Activated naive CD4-positive, alpha-beta T cell treated with anti-CD3 and anti-CD28 coated beads, Interleukin-2, amount 50 U/mL, for 16 hours (primary cell): ENCODE measurements around the gene RELT.

Experiments used
- DNase-seq: peaks from one replicate; pipeline ENCODE4 v3.0.0-alpha.2; 2020

The RELT gene

GRCh38 chr11:73439002-73439843 is 63.0 kb downstream of the RELT start:
- DNase-seq = no peak

- no peak for DNase-seq
Measured at GRCh38 chr11:73445980-73446379, 69.8 kb downstream of the RELT start.

DNA sequence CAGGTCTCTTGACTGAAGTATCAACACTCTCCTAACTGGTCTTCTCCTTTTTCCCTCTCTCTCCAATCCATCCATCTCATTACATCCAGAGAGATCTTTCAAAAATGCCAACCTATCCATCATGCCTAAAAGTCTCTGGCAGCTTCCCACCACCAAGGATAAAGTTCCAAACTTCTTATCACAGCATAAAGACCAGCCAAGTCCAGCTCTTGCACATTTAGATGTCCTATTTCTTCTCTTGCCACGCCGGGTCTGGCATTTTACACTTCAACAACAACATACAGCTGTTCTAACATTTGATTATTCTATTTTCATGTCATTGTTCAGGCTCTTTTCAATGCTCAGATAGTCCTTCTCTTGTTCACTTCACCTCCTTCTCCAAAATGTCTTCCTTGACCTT is 70.6 kb downstream of the RELT start:
- no peak for DNase-seq
